Peyer's patch (tissue), 4 donors: ENCODE results near the gene CAST. TPM values are rescaled to one million over a fixed set of nuclear protein-coding genes. Genes with fewer than 3 reads are reported as not detected.
A peak's percentile ranks its signal among the peaks of the same experiment; 100 is the strongest.

Source experiments
- DNase-seq, 3 donors: peaks; one replicate each; pipeline ENCODE4 v3.0.0-alpha.2; 2017 to 2019
- H3K27ac ChIP-seq, 4 donors: fragments of 200-600 bp; sonication (generic); one replicate each; pipeline ENCODE4 v1.5.1; 2016 to 2019
- H3K27me3 ChIP-seq, 2 donors: fragments of 200-600 bp; sonication (generic); one replicate each; pipeline ENCODE4 v1.5.1; 2019
- H3K36me3 ChIP-seq, 3 donors: fragments of 200-600 bp; sonication (generic); one replicate each; pipeline ENCODE4 v1.5.1; 2016 to 2019
- H3K4me1 ChIP-seq, 4 donors: fragments of 200-600 bp; sonication (generic); one replicate each; pipeline ENCODE4 v1.5.1; 2016 to 2019
- H3K4me3 ChIP-seq, 4 donors: fragments of 200-600 bp; sonication (generic); 1 replicate in 3 of 4; 2 replicates in 1 of 4; pipeline ENCODE4 v1.5.1; 2016 to 2019; ENCODE audit warnings: mild to moderate bottlenecking in 1 of 4
- H3K9me3 ChIP-seq, 4 donors: fragments of 200-600 bp; sonication (generic); one replicate each; pipeline ENCODE4 v1.5.1; 2016 to 2019; ENCODE audit warnings: mild to moderate bottlenecking in 1 of 4
- CTCF ChIP-seq, 6 experiments: fragments of 450-650 bp in 4 of 6; fragments of 200-600 bp in 2 of 6; sonication (generic) in 1 of 6; IDR thresholded peaks; one replicate each; pipeline ENCODE4 v1.5.1; 2017 to 2019; ENCODE audit warnings: antibody characterized with exemption in 6 of 6, mild to moderate bottlenecking in 3 of 6, moderate library complexity in 1 of 6
- POLR2A ChIP-seq, 2 donors: fragments of 450-650 bp; IDR thresholded peaks; one replicate each; pipeline ENCODE4 v1.5.1; 2017; ENCODE audit warnings: antibody characterized with exemption in 2 of 2, mild to moderate bottlenecking in 2 of 2, moderate library complexity in 2 of 2
- total RNA-seq, 4 donors: library from RNA; depleted of rRNA; stranded (reverse); fragments of >200 nt; gene quantifications; one replicate each; pipeline ENCODE4 v1.1.0, GENCODE V29; 2016

The CAST gene
- total RNA-seq, 4 donors from 2014 or later = 268 to 396 (median 337) TPM

- Histone ChIP-seq H3K36me3 (no peaks in the 10 kb centered on the region), H3K9me3 (no peaks in the 10 kb centered on the region), H3K27ac (peak overlapping the region; percentile 92 to 99 (median 98)), H3K4me3 (peak overlapping the region; percentile 61 to 93 (median 90)), H3K4me1 (peaks cover 0 to 50% (median 1%) of the 10 kb centered on the region in 4 donors), H3K27me3 (no peaks in the 10 kb centered on the region)
- TF ChIP-seq POLR2A (IDR thresholded peaks at IDR 0.05) (no peak), CTCF (IDR thresholded peaks at IDR 0.05) (no peak)
- no peak for DNase-seq
Observed at GRCh38 chr5:96663608-96664007, 1.4 kb downstream of the CAST start.

- TF ChIP-seq POLR2A (IDR thresholded peaks at IDR 0.05) (no peak), CTCF (IDR thresholded peaks at IDR 0.05) (no peak)
- Histone ChIP-seq H3K9me3 (no peaks in the 10 kb centered on the region), H3K36me3 (no peaks in the 10 kb centered on the region), H3K27ac (peak overlapping the region in 1 of 4 donors; percentile 99), H3K4me3 (no peak overlapping the region), H3K27me3 (no peaks in the 10 kb centered on the region), H3K4me1 (peaks cover 0 to 61% (median 3%) of the 10 kb centered on the region in 4 donors)
- DNase-seq = no peak
Observed at GRCh38 chr5:96664669-96665068, 2.5 kb downstream of the CAST start.

GRCh38 chr5:96668725-96669124 lies 6.5 kb downstream of the CAST start:
- Histone ChIP-seq H3K36me3 (no peaks in the 10 kb centered on the region), H3K27me3 (no peaks in the 10 kb centered on the region), H3K9me3 (no peaks in the 10 kb centered on the region), H3K4me3 (no peak overlapping the region), H3K4me1 (peaks cover 0 to 70% (median 1%) of the 10 kb centered on the region in 4 donors), H3K27ac (peak overlapping the region in 3 of 4 donors; percentile 45 to 76 (median 75))
- DNase-seq = peak in 2 of 3 donors; percentile 63 to 66
- TF ChIP-seq CTCF (IDR thresholded peaks at IDR 0.05) = peak in 1 of 6 experiments; percentile 9
- no peak for TF ChIP-seq POLR2A (IDR thresholded peaks at IDR 0.05)

GRCh38 chr5:96669909-96670308 lies 7.7 kb downstream of the CAST start:
- H3K27ac ChIP-seq = peak overlapping the region in 2 of 4 donors; percentile 75 to 76
- no peak for DNase-seq
- peaks cover 0 to 58% (median 1%) of the 10 kb centered on the region in 4 donors for H3K4me1 ChIP-seq
- H3K36me3 ChIP-seq = no peaks in the 10 kb centered on the region
- TF ChIP-seq CTCF (IDR thresholded peaks at IDR 0.05) = no peak
- TF ChIP-seq POLR2A (IDR thresholded peaks at IDR 0.05) = no peak
- no peaks in the 10 kb centered on the region for H3K9me3 ChIP-seq
- H3K27me3 ChIP-seq = no peaks in the 10 kb centered on the region
- H3K4me3 ChIP-seq = no peak overlapping the region

- peak overlapping the region in 1 of 4 donors; percentile 75 for H3K27ac ChIP-seq
- H3K9me3 ChIP-seq = no peaks in the 10 kb centered on the region
- no peaks in the 10 kb centered on the region for H3K27me3 ChIP-seq
- H3K4me1 ChIP-seq = peaks cover 0 to 50% (median 1%) of the 10 kb centered on the region in 4 donors
- H3K4me3 ChIP-seq = no peak overlapping the region
- no peaks in the 10 kb centered on the region for H3K36me3 ChIP-seq
- TF ChIP-seq POLR2A (IDR thresholded peaks at IDR 0.05) (no peak), CTCF (IDR thresholded peaks at IDR 0.05) (no peak)
- no peak for DNase-seq
Observed at GRCh38 chr5:96671441-96671840, 9.3 kb downstream of the CAST start.

GRCh38 chr5:96673127-96673526 lies 11.0 kb downstream of the CAST start:
- H3K4me3 ChIP-seq = no peak overlapping the region
- TF ChIP-seq POLR2A (IDR thresholded peaks at IDR 0.05) (no peak), CTCF (IDR thresholded peaks at IDR 0.05) (no peak)
- H3K27me3 ChIP-seq = no peaks in the 10 kb centered on the region
- no peaks in the 10 kb centered on the region for H3K9me3 ChIP-seq
- no peak overlapping the region for H3K27ac ChIP-seq
- peaks cover 0 to 33% (median 1%) of the 10 kb centered on the region in 4 donors for H3K4me1 ChIP-seq
- peaks cover 0 to 4% (median 0%) of the 10 kb centered on the region in 3 donors for H3K36me3 ChIP-seq
- DNase-seq = no peak
